Tibial artery (tissue), 4 donors: ENCODE measurements around the gene MBIP.

ENCODE experiments used
- DNase-seq, 2 donors: peaks; one replicate each; pipeline ENCODE4 v3.0.0-alpha.2; 2019
- H3K27ac ChIP-seq, 2 donors: fragments of 200-600 bp; sonication (generic) in 1 of 2; 1 replicate in 1 of 2; 2 replicates in 1 of 2; pipeline ENCODE4 v1.5.1; 2018 to 2019; ENCODE audit warnings: mild to moderate bottlenecking in 1 of 2
- H3K27me3 ChIP-seq, 2 donors: fragments of 200-600 bp; sonication (generic) in 1 of 2; one replicate each; pipeline versions ENCODE4 v1.5.1 to v1.6.0; 2016 to 2019
- H3K36me3 ChIP-seq, 3 donors: fragments of 200-600 bp; sonication (generic) in 2 of 3; one replicate each; pipeline ENCODE4 v1.5.1; 2016 to 2019; ENCODE audit warnings: mild to moderate bottlenecking in 2 of 3
- H3K4me1 ChIP-seq, 4 donors: fragments of 200-600 bp; sonication (generic) in 2 of 4; 1 replicate in 3 of 4; 2 replicates in 1 of 4; pipeline ENCODE4 v1.5.1; 2016 to 2019
- H3K4me3 ChIP-seq, 2 donors: fragments of 200-600 bp; sonication (generic) in 1 of 2; 1 replicate in 1 of 2; 2 replicates in 1 of 2; pipeline ENCODE4 v1.5.1; 2018 to 2019; ENCODE audit warnings: mild to moderate bottlenecking in 2 of 2
- H3K9me3 ChIP-seq, 3 donors: fragments of 200-600 bp; sonication (generic) in 1 of 3; one replicate each; pipeline ENCODE4 v1.5.1; 2016 to 2019
- intact Hi-C: fragments of 100-400 bp; cut with DNase I; formaldehyde crosslinking; loops from one replicate; pipeline ENCODE4 v1.15.0; 2023; ENCODE audit warnings: low total_unique reads
- TF ChIP-seq, protein P1 (sequence below), 2 experiments: fragments of 200-600 bp in 1 of 2; fragments of 450-650 bp in 1 of 2; IDR thresholded peaks; one replicate each; pipeline ENCODE4 v1.5.1; 2017 to 2019; ENCODE audit warnings: antibody characterized with exemption in 2 of 2, mild to moderate bottlenecking in 1 of 2, moderate library complexity in 1 of 2

The MBIP gene

DNA sequence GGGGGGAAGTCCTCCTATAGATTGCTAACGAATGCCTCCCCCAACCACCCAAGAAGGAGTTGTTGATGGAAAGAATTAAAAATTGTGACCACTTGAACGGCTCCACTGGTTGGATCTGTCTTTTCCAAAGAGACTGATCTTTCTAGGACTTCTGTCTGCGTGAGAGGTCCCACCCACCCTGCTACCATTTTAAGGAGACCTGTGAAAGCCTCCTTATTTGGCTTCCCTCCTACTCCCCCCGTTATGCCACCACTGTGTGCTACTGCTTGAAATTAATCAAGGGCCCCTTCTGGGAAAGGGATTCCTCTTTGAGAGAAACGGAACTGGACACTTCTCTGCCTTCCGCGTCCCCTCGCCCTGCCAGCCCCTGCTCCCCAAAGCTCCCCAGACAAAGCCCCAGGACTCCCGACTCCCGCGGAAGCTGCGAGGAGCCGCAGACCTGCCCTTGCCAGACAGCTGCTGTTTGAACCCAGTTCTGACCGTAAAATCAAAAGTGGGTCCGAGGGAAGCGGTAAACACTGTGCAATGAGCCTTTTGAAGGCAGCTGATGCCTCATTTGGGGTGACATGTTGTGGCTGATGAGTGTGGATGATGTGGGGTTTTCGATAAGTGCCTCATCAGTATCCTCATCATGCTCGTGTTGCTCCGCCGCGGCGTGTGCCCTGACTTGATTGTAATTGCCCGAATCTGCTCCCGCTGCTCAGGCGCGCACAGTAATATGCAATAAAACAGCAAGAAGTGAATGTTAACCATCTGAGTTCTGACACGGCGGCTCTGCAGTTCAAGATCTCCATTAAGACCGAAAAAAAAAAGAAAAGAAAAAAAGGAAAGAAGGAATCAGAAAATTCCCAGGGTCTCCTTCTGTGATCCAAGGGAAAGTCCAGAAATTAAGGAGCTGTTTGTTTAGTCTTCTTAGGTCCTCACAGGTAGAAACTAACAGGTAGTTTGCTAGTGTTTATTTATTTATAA, 48.2 kb downstream of the MBIP start:
- Histone ChIP-seq H3K4me1 (peaks cover 0 to 11% (median 4%) of the 10 kb centered on the region in 4 donors), H3K36me3 (no peaks in the 10 kb centered on the region), H3K9me3 (no peaks in the 10 kb centered on the region), H3K27me3 (peaks cover 0 to 19% of the 10 kb centered on the region in 2 donors), H3K4me3 (peak overlapping the region; percentile 23 to 29), H3K27ac (no peak overlapping the region)
- TF ChIP-seq, protein P1, sequence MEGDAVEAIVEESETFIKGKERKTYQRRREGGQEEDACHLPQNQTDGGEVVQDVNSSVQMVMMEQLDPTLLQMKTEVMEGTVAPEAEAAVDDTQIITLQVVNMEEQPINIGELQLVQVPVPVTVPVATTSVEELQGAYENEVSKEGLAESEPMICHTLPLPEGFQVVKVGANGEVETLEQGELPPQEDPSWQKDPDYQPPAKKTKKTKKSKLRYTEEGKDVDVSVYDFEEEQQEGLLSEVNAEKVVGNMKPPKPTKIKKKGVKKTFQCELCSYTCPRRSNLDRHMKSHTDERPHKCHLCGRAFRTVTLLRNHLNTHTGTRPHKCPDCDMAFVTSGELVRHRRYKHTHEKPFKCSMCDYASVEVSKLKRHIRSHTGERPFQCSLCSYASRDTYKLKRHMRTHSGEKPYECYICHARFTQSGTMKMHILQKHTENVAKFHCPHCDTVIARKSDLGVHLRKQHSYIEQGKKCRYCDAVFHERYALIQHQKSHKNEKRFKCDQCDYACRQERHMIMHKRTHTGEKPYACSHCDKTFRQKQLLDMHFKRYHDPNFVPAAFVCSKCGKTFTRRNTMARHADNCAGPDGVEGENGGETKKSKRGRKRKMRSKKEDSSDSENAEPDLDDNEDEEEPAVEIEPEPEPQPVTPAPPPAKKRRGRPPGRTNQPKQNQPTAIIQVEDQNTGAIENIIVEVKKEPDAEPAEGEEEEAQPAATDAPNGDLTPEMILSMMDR (IDR thresholded peaks at IDR 0.05), result no peak
- DNase-seq, result peak in 1 of 2 donors; percentile 22
- intact Hi-C loops, result no loop called here

DNA sequence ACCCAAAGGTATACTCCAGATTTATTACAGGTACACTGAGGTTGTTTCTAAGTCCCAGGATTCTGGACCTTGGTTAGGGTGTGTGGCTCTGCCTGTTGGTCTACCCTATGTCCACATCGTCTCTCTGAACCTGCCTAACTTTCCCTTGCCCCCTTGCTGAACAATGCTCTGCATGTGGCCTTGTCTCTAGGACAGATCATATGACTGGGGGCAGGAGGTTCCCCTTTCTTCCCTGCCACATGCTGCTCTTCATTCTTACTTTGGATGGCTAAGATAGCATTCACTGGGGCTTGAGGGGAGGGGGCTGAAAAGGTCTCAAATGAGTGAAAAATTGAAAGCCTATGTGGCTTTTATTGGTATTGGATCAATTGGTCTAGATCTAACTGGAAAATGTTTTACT, 49.2 kb downstream of the MBIP start:
- Histone ChIP-seq H3K27me3 (peaks cover 0 to 19% of the 10 kb centered on the region in 2 donors), H3K27ac (no peak overlapping the region), H3K4me3 (no peak overlapping the region), H3K36me3 (no peaks in the 10 kb centered on the region), H3K9me3 (no peaks in the 10 kb centered on the region), H3K4me1 (peaks cover 0 to 11% (median 4%) of the 10 kb centered on the region in 4 donors)
- intact Hi-C loops, result no loop called here
- DNase-seq, result peak in 1 of 2 donors; percentile 38
- TF ChIP-seq, protein P1 (IDR thresholded peaks at IDR 0.05), result no peak

DNA sequence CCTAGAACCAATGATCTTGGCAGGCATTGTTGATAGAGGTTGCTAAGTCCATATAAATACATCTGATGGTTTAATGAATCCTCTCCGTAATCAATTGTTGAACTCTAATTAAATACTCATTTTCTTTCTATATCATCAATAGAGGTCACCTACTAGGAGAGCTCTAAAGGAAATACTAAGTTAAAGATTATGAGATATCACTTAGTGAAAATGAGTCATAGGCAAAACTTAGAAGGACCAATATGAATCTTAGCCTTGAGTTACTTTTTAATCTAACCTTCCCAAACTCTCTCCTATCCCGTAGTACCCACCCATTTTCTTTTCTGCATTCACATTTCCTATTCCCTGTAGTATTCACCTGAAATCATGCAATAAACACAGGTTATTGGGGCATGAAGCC, 50.2 kb downstream of the MBIP start:
- no peaks in the 10 kb centered on the region for H3K9me3 ChIP-seq
- H3K27ac ChIP-seq, result no peak overlapping the region
- peaks cover 0 to 11% (median 4%) of the 10 kb centered on the region in 4 donors for H3K4me1 ChIP-seq
- H3K4me3 ChIP-seq, result no peak overlapping the region
- no peak for DNase-seq
- no peaks in the 10 kb centered on the region for H3K36me3 ChIP-seq
- TF ChIP-seq, protein P1 (IDR thresholded peaks at IDR 0.05), result no peak
- peaks cover 0 to 19% of the 10 kb centered on the region in 2 donors for H3K27me3 ChIP-seq
- intact Hi-C loops, result no loop called here

DNA sequence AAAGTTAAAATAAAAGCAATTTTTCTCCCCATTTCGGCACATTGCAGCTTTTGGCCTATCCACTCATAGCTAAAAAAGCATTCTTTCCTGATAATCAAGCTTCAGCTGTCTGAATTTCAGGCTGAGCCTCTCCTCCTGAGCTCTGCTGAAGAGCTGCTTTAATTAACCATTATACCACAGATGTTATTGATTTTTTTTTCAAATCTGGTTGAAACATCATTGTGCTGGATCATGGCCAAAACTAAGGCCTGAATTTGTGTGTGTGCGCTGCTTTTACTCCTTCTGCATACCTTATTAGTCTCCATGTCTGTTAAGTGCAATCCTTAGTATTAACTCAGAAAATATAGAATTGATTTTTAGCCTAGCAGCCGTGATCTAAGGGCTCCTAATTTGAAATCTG, 52.3 kb downstream of the MBIP start:
- DNase-seq, result no peak
- Histone ChIP-seq H3K36me3 (no peaks in the 10 kb centered on the region), H3K4me1 (peaks cover 0 to 11% (median 4%) of the 10 kb centered on the region in 4 donors), H3K9me3 (no peaks in the 10 kb centered on the region), H3K27ac (no peak overlapping the region), H3K4me3 (no peak overlapping the region), H3K27me3 (peaks cover 0 to 11% of the 10 kb centered on the region in 2 donors)
- intact Hi-C loops, result no loop called here
- TF ChIP-seq, protein P1 (IDR thresholded peaks at IDR 0.05), result no peak

DNA sequence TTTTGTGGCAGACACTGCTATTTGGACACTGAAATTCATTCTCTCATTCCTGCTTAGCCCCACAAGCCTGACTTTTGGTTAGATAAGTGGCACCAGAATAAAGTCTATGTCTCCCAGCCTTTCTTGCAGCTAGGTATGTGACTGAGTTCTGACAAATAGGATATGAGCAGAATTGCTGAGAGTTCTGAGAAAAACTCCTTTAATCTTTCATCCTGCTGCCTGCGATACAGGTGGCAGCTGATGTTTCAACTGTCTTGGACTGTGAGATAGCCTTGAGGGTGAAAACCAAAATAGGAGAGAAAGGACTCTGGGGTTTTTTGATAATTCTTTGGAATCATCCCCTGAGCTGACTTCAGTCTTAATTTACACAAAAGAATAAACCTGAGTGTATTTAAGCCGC, 55.8 kb downstream of the MBIP start:
- Histone ChIP-seq H3K4me3 (no peak overlapping the region), H3K27ac (no peak overlapping the region), H3K4me1 (no peaks in the 10 kb centered on the region), H3K36me3 (no peaks in the 10 kb centered on the region), H3K27me3 (no peaks in the 10 kb centered on the region), H3K9me3 (no peaks in the 10 kb centered on the region)
- intact Hi-C loops, result no loop called here
- TF ChIP-seq, protein P1 (IDR thresholded peaks at IDR 0.05), result no peak
- DNase-seq, result no peak
